Measurements from ENCODE around the gene ART3.

The ART3 gene

GRCh38 chr4:76078033-76078613 lies 3.6 kb downstream of the ART3 start:
- Histone ChIP-seq H3K36me3 (ENCODE audit: control insufficient read depth, insufficient read depth, low read length) (no peaks in the 10 kb centered on the region), H3K9me3 (ENCODE audit: control insufficient read depth, insufficient read depth, low read length) (no peaks in the 10 kb centered on the region), H3K4me3 (ENCODE audit: low read depth, low read length) (no peak overlapping the region), H3K9ac (ENCODE audit: low read depth, low read length) (no peak overlapping the region), H3K27me3 (ENCODE audit: control insufficient read depth, insufficient read depth, low read length) (no peaks in the 10 kb centered on the region), H3K4me1 (ENCODE audit: control insufficient read depth, insufficient read depth, low read length) (peaks cover 6% of the 10 kb centered on the region)

- no peaks in the 10 kb centered on the region for H3K4me1 ChIP-seq (ENCODE audit: control insufficient read depth, insufficient read depth, low read length)
- H3K9me3 ChIP-seq (ENCODE audit: control insufficient read depth, insufficient read depth, low read length), result no peaks in the 10 kb centered on the region
- H3K9ac ChIP-seq (ENCODE audit: low read depth, low read length), result no peak overlapping the region
- H3K4me3 ChIP-seq (ENCODE audit: low read depth, low read length), result no peak overlapping the region
- H3K27me3 ChIP-seq (ENCODE audit: control insufficient read depth, insufficient read depth, low read length), result no peaks in the 10 kb centered on the region
- no peaks in the 10 kb centered on the region for H3K36me3 ChIP-seq (ENCODE audit: control insufficient read depth, insufficient read depth, low read length)
Measured at GRCh38 chr4:76083386-76083988, 9.0 kb downstream of the ART3 start.

GRCh38 chr4:76084542-76084941 lies 10.0 kb downstream of the ART3 start:
- Histone ChIP-seq H3K4me3 (ENCODE audit: low read depth, low read length) (no peak overlapping the region), H3K9me3 (ENCODE audit: control insufficient read depth, insufficient read depth, low read length) (no peaks in the 10 kb centered on the region), H3K27me3 (ENCODE audit: control insufficient read depth, insufficient read depth, low read length) (no peaks in the 10 kb centered on the region), H3K4me1 (ENCODE audit: control insufficient read depth, insufficient read depth, low read length) (no peaks in the 10 kb centered on the region), H3K36me3 (ENCODE audit: control insufficient read depth, insufficient read depth, low read length) (no peaks in the 10 kb centered on the region), H3K9ac (ENCODE audit: low read depth, low read length) (no peak overlapping the region)

GRCh38 chr4:76087007-76087769 lies 12.7 kb downstream of the ART3 start:
- H3K27me3 ChIP-seq (ENCODE audit: control insufficient read depth, insufficient read depth, low read length), result no peaks in the 10 kb centered on the region
- H3K36me3 ChIP-seq (ENCODE audit: control insufficient read depth, insufficient read depth, low read length), result no peaks in the 10 kb centered on the region
- H3K9ac ChIP-seq (ENCODE audit: low read depth, low read length), result no peak overlapping the region
- peak overlapping the region; percentile 9 for H3K4me3 ChIP-seq (ENCODE audit: low read depth, low read length)
- H3K4me1 ChIP-seq (ENCODE audit: control insufficient read depth, insufficient read depth, low read length), result no peaks in the 10 kb centered on the region
- H3K9me3 ChIP-seq (ENCODE audit: control insufficient read depth, insufficient read depth, low read length), result no peaks in the 10 kb centered on the region

GRCh38 chr4:76088719-76089118 lies 14.2 kb downstream of the ART3 start:
- Histone ChIP-seq H3K9me3 (ENCODE audit: control insufficient read depth, insufficient read depth, low read length) (no peaks in the 10 kb centered on the region), H3K9ac (ENCODE audit: low read depth, low read length) (no peak overlapping the region)

GRCh38 chr4:76090241-76090691 lies 15.8 kb downstream of the ART3 start:
- Histone ChIP-seq H3K4me1 (ENCODE audit: control insufficient read depth, insufficient read depth, low read length) (no peaks in the 10 kb centered on the region), H3K27me3 (ENCODE audit: control insufficient read depth, insufficient read depth, low read length) (no peaks in the 10 kb centered on the region), H3K4me3 (ENCODE audit: low read depth, low read length) (no peak overlapping the region), H3K36me3 (ENCODE audit: control insufficient read depth, insufficient read depth, low read length) (no peaks in the 10 kb centered on the region), H3K9me3 (ENCODE audit: control insufficient read depth, insufficient read depth, low read length) (no peaks in the 10 kb centered on the region), H3K9ac (ENCODE audit: low read depth, low read length) (no peak overlapping the region)

More at GRCh38 chr4:76088719-76089118, 14.2 kb downstream of the ART3 start:
- Histone ChIP-seq H3K4me1 (ENCODE audit: control insufficient read depth, insufficient read depth, low read length) (no peaks in the 10 kb centered on the region), H3K27me3 (ENCODE audit: control insufficient read depth, insufficient read depth, low read length) (no peaks in the 10 kb centered on the region), H3K4me3 (ENCODE audit: low read depth, low read length) (no peak overlapping the region), H3K36me3 (ENCODE audit: control insufficient read depth, insufficient read depth, low read length) (no peaks in the 10 kb centered on the region)

GRCh38 chr4:76091052-76091451 lies 16.5 kb downstream of the ART3 start:
- Histone ChIP-seq H3K36me3 (ENCODE audit: control insufficient read depth, insufficient read depth, low read length) (no peaks in the 10 kb centered on the region), H3K9ac (ENCODE audit: low read depth, low read length) (no peak overlapping the region), H3K27me3 (ENCODE audit: control insufficient read depth, insufficient read depth, low read length) (no peaks in the 10 kb centered on the region), H3K4me1 (ENCODE audit: control insufficient read depth, insufficient read depth, low read length) (no peaks in the 10 kb centered on the region), H3K4me3 (ENCODE audit: low read depth, low read length) (no peak overlapping the region), H3K9me3 (ENCODE audit: control insufficient read depth, insufficient read depth, low read length) (no peaks in the 10 kb centered on the region)

GRCh38 chr4:76095568-76095967 lies 21.1 kb downstream of the ART3 start:
- H3K4me1 ChIP-seq (ENCODE audit: control insufficient read depth, insufficient read depth, low read length), result no peaks in the 10 kb centered on the region
- no peaks in the 10 kb centered on the region for H3K9me3 ChIP-seq (ENCODE audit: control insufficient read depth, insufficient read depth, low read length)
- no peak overlapping the region for H3K9ac ChIP-seq (ENCODE audit: low read depth, low read length)
- no peaks in the 10 kb centered on the region for H3K27me3 ChIP-seq (ENCODE audit: control insufficient read depth, insufficient read depth, low read length)
- no peak overlapping the region for H3K4me3 ChIP-seq (ENCODE audit: low read depth, low read length)
- no peaks in the 10 kb centered on the region for H3K36me3 ChIP-seq (ENCODE audit: control insufficient read depth, insufficient read depth, low read length)

GRCh38 chr4:76096076-76096475 lies 21.6 kb downstream of the ART3 start:
- Histone ChIP-seq H3K27me3 (ENCODE audit: control insufficient read depth, insufficient read depth, low read length) (no peaks in the 10 kb centered on the region), H3K4me3 (ENCODE audit: low read depth, low read length) (no peak overlapping the region), H3K36me3 (ENCODE audit: control insufficient read depth, insufficient read depth, low read length) (no peaks in the 10 kb centered on the region), H3K9me3 (ENCODE audit: control insufficient read depth, insufficient read depth, low read length) (no peaks in the 10 kb centered on the region), H3K9ac (ENCODE audit: low read depth, low read length) (no peak overlapping the region), H3K4me1 (ENCODE audit: control insufficient read depth, insufficient read depth, low read length) (no peaks in the 10 kb centered on the region)

- H3K9me3 ChIP-seq (ENCODE audit: control insufficient read depth, insufficient read depth, low read length), result no peaks in the 10 kb centered on the region
- H3K9ac ChIP-seq (ENCODE audit: low read depth, low read length), result no peak overlapping the region
- H3K4me1 ChIP-seq (ENCODE audit: control insufficient read depth, insufficient read depth, low read length), result peaks cover 3% of the 10 kb centered on the region
- H3K27me3 ChIP-seq (ENCODE audit: control insufficient read depth, insufficient read depth, low read length), result peaks cover 38% of the 10 kb centered on the region
- no peaks in the 10 kb centered on the region for H3K36me3 ChIP-seq (ENCODE audit: control insufficient read depth, insufficient read depth, low read length)
- no peak overlapping the region for H3K4me3 ChIP-seq (ENCODE audit: low read depth, low read length)
Measured at GRCh38 chr4:76105652-76106051, 31.1 kb downstream of the ART3 start.

GRCh38 chr4:76106442-76106841 lies 31.9 kb downstream of the ART3 start:
- Histone ChIP-seq H3K4me3 (ENCODE audit: low read depth, low read length) (no peak overlapping the region), H3K9me3 (ENCODE audit: control insufficient read depth, insufficient read depth, low read length) (no peaks in the 10 kb centered on the region), H3K27me3 (ENCODE audit: control insufficient read depth, insufficient read depth, low read length) (peaks cover 38% of the 10 kb centered on the region), H3K4me1 (ENCODE audit: control insufficient read depth, insufficient read depth, low read length) (peaks cover 3% of the 10 kb centered on the region), H3K9ac (ENCODE audit: low read depth, low read length) (no peak overlapping the region), H3K36me3 (ENCODE audit: control insufficient read depth, insufficient read depth, low read length) (no peaks in the 10 kb centered on the region)
